DOHH2 (cell line): Measurements from ENCODE around the gene SEC14L2.

Experiments used
- H3F3A ChIP-seq: fragments of 200-600 bp; sonication (generic), shearing (Covaris generic); 2 replicates; pipeline ENCODE4 v1.6.0; 2016; ENCODE audit warnings: antibody characterized with exemption, mild to moderate bottlenecking; ENCODE audit not compliant: control insufficient read depth, insufficient read depth
- H3K27ac ChIP-seq: fragments of 200-600 bp; sonication (generic); 2 replicates; pipeline ENCODE4 v1.5.1; 2014; ENCODE audit warnings: low read depth, mild to moderate bottlenecking, low read length, moderate library complexity
- H3K27me3 ChIP-seq: fragments of 200-600 bp; sonication (generic); 2 replicates; pipeline ENCODE4 v1.6.1; 2014; ENCODE audit warnings: mild to moderate bottlenecking, low read length, mixed read lengths; ENCODE audit not compliant: control insufficient read depth
- H3K36me3 ChIP-seq: fragments of 200-600 bp; sonication (generic); 2 replicates; pipeline ENCODE4 v1.6.1; 2014; ENCODE audit warnings: mild to moderate bottlenecking, low read length, moderate library complexity, mixed read lengths; ENCODE audit not compliant: control insufficient read depth
- H3K4me1 ChIP-seq: fragments of 200-600 bp; sonication (generic); 2 replicates; pipeline ENCODE4 v1.6.1; 2014; ENCODE audit warnings: mild to moderate bottlenecking, low read length, mixed read lengths; ENCODE audit not compliant: control insufficient read depth
- H3K4me2 ChIP-seq: fragments of 200-600 bp; sonication (generic); 2 replicates; pipeline ENCODE4 v1.6.0; 2014; ENCODE audit warnings: mild to moderate bottlenecking, low read length, moderate library complexity
- H3K4me3 ChIP-seq: fragments of 200-600 bp; sonication (generic); 2 replicates; pipeline ENCODE4 v1.5.1; 2014; ENCODE audit warnings: mild to moderate bottlenecking, low read length, mixed read lengths
- H3K79me2 ChIP-seq: fragments of 200-600 bp; sonication (generic); 2 replicates; pipeline ENCODE4 v1.6.1; 2014; ENCODE audit warnings: mild to moderate bottlenecking, low read length, mixed read lengths; ENCODE audit not compliant: control insufficient read depth
- H3K9me2 ChIP-seq: fragments of 200-600 bp; sonication (generic); replicated peaks from 2 replicates; pipeline ENCODE4 v1.6.1; 2014; ENCODE audit warnings: mild to moderate bottlenecking, low read length, mixed read lengths; ENCODE audit not compliant: control insufficient read depth
- H3K9me3 ChIP-seq: fragments of 200-600 bp; sonication (generic); 2 replicates; pipeline ENCODE4 v1.6.1; 2014; ENCODE audit warnings: antibody characterized with exemption, low read length, mixed read lengths; ENCODE audit not compliant: control insufficient read depth, insufficient read depth
- H4K20me1 ChIP-seq: fragments of 200-600 bp; sonication (generic); 2 replicates; pipeline ENCODE4 v1.6.0; 2014; ENCODE audit warnings: low read depth, mild to moderate bottlenecking, antibody characterized with exemption, low read length, moderate library complexity; ENCODE audit not compliant: control insufficient read depth, insufficient read depth
- CTCF ChIP-seq: fragments of 200-600 bp; sonication (generic); IDR thresholded peaks from one replicate; pipeline ENCODE4 v1.5.1; 2014; ENCODE audit warnings: antibody characterized with exemption, mild to moderate bottlenecking, low read depth, low read length; ENCODE audit not compliant: poor library complexity, severe bottlenecking
- EZH2phosphoT487 ChIP-seq: fragments of 200-600 bp; sonication (generic); IDR thresholded peaks from 2 replicates; pipeline ENCODE4 v1.6.1; 2017; ENCODE audit warnings: borderline replicate concordance, mild to moderate bottlenecking, antibody characterized with exemption, low read length, moderate library complexity, mixed read lengths

The SEC14L2 gene

GRCh38 chr22:30380011-30380410 lies 16.8 kb upstream of the SEC14L2 start:
- Histone ChIP-seq H3K79me2 (no peaks in the 10 kb centered on the region), H3K4me1 (no peaks in the 10 kb centered on the region), H3F3A (no peaks in the 10 kb centered on the region), H3K9me2 (no peaks in the 10 kb centered on the region), H3K27ac (no peak overlapping the region), H3K27me3 (no peaks in the 10 kb centered on the region), H3K4me2 (no peak overlapping the region), H3K36me3 (no peaks in the 10 kb centered on the region), H4K20me1 (no peaks in the 10 kb centered on the region), H3K4me3 (no peak overlapping the region), H3K9me3 (no peaks in the 10 kb centered on the region)
- TF ChIP-seq CTCF (no peak), EZH2phosphoT487 (no peak)

GRCh38 chr22:30381264-30381663 lies 15.6 kb upstream of the SEC14L2 start:
- no peaks in the 10 kb centered on the region for H3F3A ChIP-seq
- H3K9me2 ChIP-seq = no peaks in the 10 kb centered on the region
- H3K9me3 ChIP-seq = no peaks in the 10 kb centered on the region
- no peak overlapping the region for H3K4me3 ChIP-seq
- no peaks in the 10 kb centered on the region for H3K36me3 ChIP-seq
- no peaks in the 10 kb centered on the region for H3K79me2 ChIP-seq
- TF ChIP-seq CTCF = no peak
- no peak for TF ChIP-seq EZH2phosphoT487
- H3K27me3 ChIP-seq = no peaks in the 10 kb centered on the region
- no peaks in the 10 kb centered on the region for H3K4me1 ChIP-seq
- no peaks in the 10 kb centered on the region for H4K20me1 ChIP-seq
- H3K27ac ChIP-seq = no peak overlapping the region
- no peak overlapping the region for H3K4me2 ChIP-seq

- Histone ChIP-seq H3K27ac (no peak overlapping the region), H3K36me3 (no peaks in the 10 kb centered on the region), H3K9me2 (no peaks in the 10 kb centered on the region), H3K4me1 (peaks cover 4% of the 10 kb centered on the region; the same call in 1 of the 2 replicates), H3K9me3 (no peaks in the 10 kb centered on the region), H4K20me1 (no peaks in the 10 kb centered on the region), H3F3A (no peaks in the 10 kb centered on the region), H3K4me2 (no peak overlapping the region), H3K4me3 (no peak overlapping the region), H3K27me3 (no peaks in the 10 kb centered on the region), H3K79me2 (no peaks in the 10 kb centered on the region)
- TF ChIP-seq CTCF (no peak), EZH2phosphoT487 (no peak)
Observed at GRCh38 chr22:30382340-30382739, 14.5 kb upstream of the SEC14L2 start.

GRCh38 chr22:30383061-30383460 lies 13.8 kb upstream of the SEC14L2 start:
- H3K4me3 ChIP-seq = no peak overlapping the region
- no peaks in the 10 kb centered on the region for H3K36me3 ChIP-seq
- no peaks in the 10 kb centered on the region for H3K27me3 ChIP-seq
- H3K9me2 ChIP-seq = no peaks in the 10 kb centered on the region
- no peaks in the 10 kb centered on the region for H4K20me1 ChIP-seq
- peaks cover 8% of the 10 kb centered on the region for H3K4me1 ChIP-seq
- no peaks in the 10 kb centered on the region for H3K9me3 ChIP-seq
- H3K79me2 ChIP-seq = no peaks in the 10 kb centered on the region
- H3K27ac ChIP-seq = no peak overlapping the region
- TF ChIP-seq EZH2phosphoT487 (no peak), CTCF (no peak)
- H3F3A ChIP-seq = no peaks in the 10 kb centered on the region
- no peak overlapping the region for H3K4me2 ChIP-seq
